Measurements from ENCODE around the gene KRT5. TPM values are rescaled to one million over a fixed set of nuclear protein-coding genes. Genes with fewer than 3 reads are reported as not detected.

The KRT5 gene
- total and polyA plus RNA-seq, 8 donors: 0.30 to 9.8 (median 0.37) TPM; not detected in 1

DNA sequence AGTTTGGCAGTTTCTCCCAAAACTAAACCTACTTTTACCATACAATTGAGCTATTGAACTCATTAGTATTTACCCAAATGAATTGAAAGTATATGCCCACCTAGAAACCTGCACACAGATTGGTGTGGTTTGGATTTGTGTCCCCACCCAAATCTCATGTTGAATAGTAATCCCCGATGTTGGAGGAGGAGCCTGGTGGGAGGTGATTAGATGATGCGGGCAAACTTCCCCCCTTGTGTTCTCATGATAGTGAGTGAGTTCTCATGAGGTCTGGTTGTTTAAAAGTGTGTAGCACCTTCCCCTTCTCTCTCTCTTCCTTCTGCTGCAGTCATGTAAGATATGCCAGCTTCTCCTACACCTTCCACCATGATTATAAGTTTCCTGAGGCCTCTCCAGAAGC, 42.5 kb downstream of the KRT5 start:
- ATAC-seq: no peak
- TF ChIP-seq, protein P1, sequence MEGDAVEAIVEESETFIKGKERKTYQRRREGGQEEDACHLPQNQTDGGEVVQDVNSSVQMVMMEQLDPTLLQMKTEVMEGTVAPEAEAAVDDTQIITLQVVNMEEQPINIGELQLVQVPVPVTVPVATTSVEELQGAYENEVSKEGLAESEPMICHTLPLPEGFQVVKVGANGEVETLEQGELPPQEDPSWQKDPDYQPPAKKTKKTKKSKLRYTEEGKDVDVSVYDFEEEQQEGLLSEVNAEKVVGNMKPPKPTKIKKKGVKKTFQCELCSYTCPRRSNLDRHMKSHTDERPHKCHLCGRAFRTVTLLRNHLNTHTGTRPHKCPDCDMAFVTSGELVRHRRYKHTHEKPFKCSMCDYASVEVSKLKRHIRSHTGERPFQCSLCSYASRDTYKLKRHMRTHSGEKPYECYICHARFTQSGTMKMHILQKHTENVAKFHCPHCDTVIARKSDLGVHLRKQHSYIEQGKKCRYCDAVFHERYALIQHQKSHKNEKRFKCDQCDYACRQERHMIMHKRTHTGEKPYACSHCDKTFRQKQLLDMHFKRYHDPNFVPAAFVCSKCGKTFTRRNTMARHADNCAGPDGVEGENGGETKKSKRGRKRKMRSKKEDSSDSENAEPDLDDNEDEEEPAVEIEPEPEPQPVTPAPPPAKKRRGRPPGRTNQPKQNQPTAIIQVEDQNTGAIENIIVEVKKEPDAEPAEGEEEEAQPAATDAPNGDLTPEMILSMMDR (IDR thresholded peaks at IDR 0.05): no peak
- H3K27ac ChIP-seq: no peak overlapping the region
- DNase-seq: no peak
- peaks cover 0 to 8% of the 10 kb centered on the region in 2 donors for H3K27me3 ChIP-seq
- no peaks in the 10 kb centered on the region for H3K36me3 ChIP-seq
- H3K4me3 ChIP-seq: no peak overlapping the region
- intact Hi-C loops (cut with DNase I): no loop called here
- no peaks in the 10 kb centered on the region for H3K9me3 ChIP-seq
- H3K4me1 ChIP-seq: no peaks in the 10 kb centered on the region

DNA sequence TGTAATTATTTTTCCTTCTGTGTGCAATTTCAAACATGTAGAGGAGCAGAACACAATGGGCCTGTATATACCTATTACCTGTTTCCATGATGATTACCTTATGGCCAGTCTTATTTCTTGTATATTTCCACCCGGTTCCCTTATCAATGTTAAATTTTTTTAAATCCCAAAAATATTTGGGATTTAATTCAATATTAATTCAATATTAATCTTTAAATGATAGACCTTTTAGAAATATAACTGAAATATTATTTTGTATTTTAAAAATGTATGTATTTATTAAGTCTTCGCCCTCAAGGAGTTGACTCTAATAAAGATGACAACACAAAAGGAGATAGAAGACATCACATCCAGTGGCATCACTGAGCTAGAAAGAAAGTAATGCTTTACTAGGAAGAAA, 46.0 kb downstream of the KRT5 start:
- intact Hi-C loops (cut with DNase I): no loop called here
- Histone ChIP-seq H3K27ac (no peak overlapping the region), H3K36me3 (no peaks in the 10 kb centered on the region), H3K9me3 (no peaks in the 10 kb centered on the region), H3K4me3 (no peak overlapping the region), H3K27me3 (peaks cover 0 to 12% of the 10 kb centered on the region in 2 donors), H3K4me1 (no peaks in the 10 kb centered on the region)
- TF ChIP-seq, protein P1 (IDR thresholded peaks at IDR 0.05): no peak
- no peak for DNase-seq
- no peak for ATAC-seq

DNA sequence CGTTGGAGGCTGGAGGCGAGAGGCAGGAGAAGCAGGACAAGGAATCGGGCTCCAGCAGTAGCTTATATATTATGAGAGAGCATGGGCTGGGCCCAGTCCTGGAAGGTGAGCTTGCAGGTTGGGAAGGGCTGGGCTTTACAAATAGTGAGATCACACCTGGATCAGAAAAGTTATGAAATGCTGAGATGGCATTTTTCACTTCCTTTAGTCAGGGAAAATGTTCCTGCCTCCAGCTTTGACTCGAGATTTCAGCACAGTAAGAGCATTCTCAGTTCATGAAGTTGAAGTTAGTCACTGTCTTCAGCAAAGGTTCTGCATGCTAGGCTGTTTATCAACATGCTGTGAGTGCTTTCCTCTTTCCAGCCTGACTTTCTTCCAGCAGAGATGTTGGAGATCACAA, 46.4 kb downstream of the KRT5 start, which contains the start of gene KRT6C:
KRT6C (minus strand) TSS at position 38 of the 400 bp plus-strand sequence. CDS start 68 bp downstream, outside the sequence.
- Histone ChIP-seq H3K9me3 (no peaks in the 10 kb centered on the region), H3K4me1 (no peaks in the 10 kb centered on the region), H3K4me3 (no peak within 1 kb of the TSS), H3K27ac (no peak within 1 kb of the TSS), H3K36me3 (no peaks in the 10 kb centered on the region), H3K27me3 (peaks cover 0 to 12% of the 10 kb centered on the region in 2 donors)
- intact Hi-C loops (cut with DNase I): no loop called here
- TF ChIP-seq, protein P1 (IDR thresholded peaks at IDR 0.05): no peak
- no peak for ATAC-seq
- DNase-seq: no peak

DNA sequence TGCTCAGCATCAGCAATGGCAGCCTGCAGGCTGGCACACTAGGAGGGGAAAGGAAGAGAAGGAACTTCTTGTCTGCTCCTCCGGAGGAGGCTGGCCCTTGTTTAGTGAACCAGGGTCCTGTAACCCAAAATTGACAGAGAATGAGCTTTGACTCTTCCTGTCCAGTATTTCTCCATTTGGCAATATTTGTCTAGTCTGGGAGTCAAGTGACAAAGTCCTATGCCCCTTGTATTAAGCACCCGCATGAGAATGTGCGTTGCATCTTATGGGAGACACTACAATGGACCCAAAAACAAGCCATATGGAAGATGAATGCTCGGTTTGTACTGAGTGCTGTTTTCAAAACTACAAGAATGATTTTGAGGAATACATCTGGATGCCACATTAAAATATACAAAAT, 50.3 kb downstream of the KRT5 start:
- intact Hi-C loops (cut with DNase I): no loop called here
- Histone ChIP-seq H3K27me3 (peaks cover 0 to 12% of the 10 kb centered on the region in 2 donors), H3K9me3 (no peaks in the 10 kb centered on the region), H3K36me3 (no peaks in the 10 kb centered on the region), H3K4me3 (no peak overlapping the region), H3K27ac (no peak overlapping the region), H3K4me1 (no peaks in the 10 kb centered on the region)
- ATAC-seq (no peak), DNase-seq (no peak)
- TF ChIP-seq, protein P1 (IDR thresholded peaks at IDR 0.05): no peak

DNA sequence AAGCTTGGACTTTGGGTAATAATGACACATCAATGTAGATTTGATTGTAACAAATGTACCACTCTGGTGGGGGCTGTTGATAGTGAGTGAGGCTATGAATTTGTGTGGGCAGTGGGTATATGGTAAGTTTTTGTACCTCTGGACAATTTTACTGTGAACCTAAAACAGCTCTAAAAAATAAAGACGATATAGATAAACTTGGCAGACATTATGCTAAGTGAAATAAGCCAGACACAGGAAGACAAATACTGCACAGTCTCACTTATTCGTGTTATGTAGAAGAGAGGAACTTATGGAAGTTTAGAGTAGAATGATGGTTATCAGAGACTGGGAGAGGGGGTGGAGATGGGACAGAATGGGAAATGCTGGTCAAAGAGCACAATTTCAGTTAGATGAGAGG, 55.3 kb downstream of the KRT5 start:
- Histone ChIP-seq H3K27ac (no peak overlapping the region), H3K36me3 (no peaks in the 10 kb centered on the region), H3K4me1 (no peaks in the 10 kb centered on the region), H3K9me3 (no peaks in the 10 kb centered on the region), H3K4me3 (no peak overlapping the region), H3K27me3 (peaks cover 3 to 8% of the 10 kb centered on the region in 2 donors)
- DNase-seq (no peak), ATAC-seq (no peak)
- intact Hi-C loops (cut with DNase I): no loop called here
- TF ChIP-seq, protein P1 (IDR thresholded peaks at IDR 0.05): no peak

Other genes with a start within 250 kb of the KRT5 start
- 1 to 10 TPM in 1 of 2 donors, under 1 TPM in 1; 0.97 to 1.7 TPM for gene KRT86, start 245.7 kb downstream of the KRT5 start, total RNA-seq
- under 1 TPM in 5 of 6 donors, not detected in 1; 0.07 to 0.62 (median 0.14) TPM for gene KRT86, start 245.7 kb downstream of the KRT5 start, polyA plus RNA-seq (ENCODE audit: insufficient read length in 6 of 6)
- not detected for gene KRT81, start 228.9 kb downstream of the KRT5 start, total RNA-seq
- gene KRT81, start 228.9 kb downstream of the KRT5 start, polyA plus RNA-seq (ENCODE audit: insufficient read length in 6 of 6): under 1 TPM in 2 of 6 donors, not detected in 4; 0.12 to 0.26 TPM
- not detected for gene KRT83, start 199.0 kb downstream of the KRT5 start, total RNA-seq
- not detected for gene KRT83, start 199.0 kb downstream of the KRT5 start, polyA plus RNA-seq (ENCODE audit: insufficient read length in 6 of 6)
- not detected for gene KRT85, start 152.9 kb downstream of the KRT5 start, total RNA-seq
- under 1 TPM in 2 of 6 donors, not detected in 4; 0.14 to 0.26 TPM for gene KRT85, start 152.9 kb downstream of the KRT5 start, polyA plus RNA-seq (ENCODE audit: insufficient read length in 6 of 6)
- gene KRT84, start 134.7 kb downstream of the KRT5 start, total RNA-seq: not detected
- not detected for gene KRT84, start 134.7 kb downstream of the KRT5 start, polyA plus RNA-seq (ENCODE audit: insufficient read length in 6 of 6)
- gene KRT82, start 114.1 kb downstream of the KRT5 start, total RNA-seq: not detected
- gene KRT82, start 114.1 kb downstream of the KRT5 start, polyA plus RNA-seq (ENCODE audit: insufficient read length in 6 of 6): not detected
- gene KRT75, start 86.0 kb downstream of the KRT5 start, total RNA-seq: not detected
- not detected for gene KRT75, start 86.0 kb downstream of the KRT5 start, polyA plus RNA-seq (ENCODE audit: insufficient read length in 6 of 6)
- not detected for gene KRT6B, start 68.2 kb downstream of the KRT5 start, total RNA-seq
- gene KRT6B, start 68.2 kb downstream of the KRT5 start, polyA plus RNA-seq (ENCODE audit: insufficient read length in 6 of 6): not detected
- gene KRT6C, start 46.6 kb downstream of the KRT5 start, total RNA-seq: not detected
- gene KRT6C, start 46.6 kb downstream of the KRT5 start, polyA plus RNA-seq (ENCODE audit: insufficient read length in 6 of 6): not detected
- gene KRT6A, start 27.1 kb downstream of the KRT5 start, total RNA-seq: 10 to 100 TPM; 24.4 to 32.0 TPM
- not detected for gene KRT6A, start 27.1 kb downstream of the KRT5 start, polyA plus RNA-seq (ENCODE audit: insufficient read length in 6 of 6)
- not detected for gene KRT71, start 32.8 kb upstream of the KRT5 start, total RNA-seq
- under 1 TPM in 4 of 6 donors, not detected in 2; 0.10 to 0.18 (median 0.15) TPM for gene KRT71, start 32.8 kb upstream of the KRT5 start, polyA plus RNA-seq (ENCODE audit: insufficient read length in 6 of 6)
- gene KRT74, start 53.4 kb upstream of the KRT5 start, total RNA-seq: not detected
- not detected for gene KRT74, start 53.4 kb upstream of the KRT5 start, polyA plus RNA-seq (ENCODE audit: insufficient read length in 6 of 6)
- gene KRT72, start 81.1 kb upstream of the KRT5 start, total RNA-seq: not detected
- gene KRT72, start 81.1 kb upstream of the KRT5 start, polyA plus RNA-seq (ENCODE audit: insufficient read length in 6 of 6): under 1 TPM; 0.08 to 0.30 (median 0.21) TPM
- not detected for gene KRT73, start 98.2 kb upstream of the KRT5 start, total RNA-seq
- gene KRT73, start 98.2 kb upstream of the KRT5 start, polyA plus RNA-seq (ENCODE audit: insufficient read length in 6 of 6): under 1 TPM; 0.06 to 0.34 (median 0.20) TPM
- not detected for gene KRT2, start 131.8 kb upstream of the KRT5 start, total RNA-seq
- gene KRT2, start 131.8 kb upstream of the KRT5 start, polyA plus RNA-seq (ENCODE audit: insufficient read length in 6 of 6): not detected
- gene KRT1, start 160.0 kb upstream of the KRT5 start, total RNA-seq: under 1 TPM in 1 of 2 donors, not detected in 1; 0.64 TPM
- under 1 TPM; 0.33 to 0.95 (median 0.48) TPM for gene KRT1, start 160.0 kb upstream of the KRT5 start, polyA plus RNA-seq (ENCODE audit: insufficient read length in 6 of 6)
- gene KRT77, start 183.1 kb upstream of the KRT5 start, total RNA-seq: not detected
- gene KRT77, start 183.1 kb upstream of the KRT5 start, polyA plus RNA-seq (ENCODE audit: insufficient read length in 6 of 6): not detected